ENCODE results near the gene STK4.
"Not testable (repeated sequence)": the region's sequence is repeated elsewhere in the genome, so short reads cannot be mapped to it uniquely, and the experiment has no call there.

The STK4 gene

GRCh38 chr20:44983093-44983674 is 16.9 kb downstream of the STK4 start:
- no peak for DNase-seq (ENCODE audit: low spot score)

- DNase-seq (ENCODE audit: low spot score) = no peak
These were observed 22.4 kb downstream of the STK4 start for GRCh38 chr20:44988631-44989171.

GRCh38 chr20:44990425-44990824 is 24.1 kb downstream of the STK4 start:
- DNase-seq (ENCODE audit: low spot score) = peak; percentile 29

- DNase-seq (ENCODE audit: low spot score) = peak; percentile 21
These were observed 24.6 kb downstream of the STK4 start for GRCh38 chr20:44990957-44991356.

GRCh38 chr20:44993343-44993742 is 27.0 kb downstream of the STK4 start:
- no peak for DNase-seq (ENCODE audit: low spot score)

- no peak for DNase-seq (ENCODE audit: low spot score)
These were observed 30.9 kb downstream of the STK4 start for GRCh38 chr20:44997171-44997570.

GRCh38 chr20:44997668-44998067 is 31.4 kb downstream of the STK4 start:
- no peak for DNase-seq (ENCODE audit: low spot score)

GRCh38 chr20:45008521-45009049 is 42.3 kb downstream of the STK4 start:
- no peak for DNase-seq (ENCODE audit: low spot score)

GRCh38 chr20:45010399-45010828 is 44.1 kb downstream of the STK4 start:
- no peak for DNase-seq (ENCODE audit: low spot score)

- DNase-seq (ENCODE audit: low spot score) = peak; percentile 59
These were observed 44.8 kb downstream of the STK4 start for GRCh38 chr20:45011108-45011526.

- DNase-seq (ENCODE audit: low spot score) = peak; percentile 38
These were observed 46.5 kb downstream of the STK4 start for GRCh38 chr20:45012682-45013302.

GRCh38 chr20:45014131-45014530 is 47.8 kb downstream of the STK4 start:
- not testable (repeated sequence) for DNase-seq (ENCODE audit: low spot score)

- DNase-seq (ENCODE audit: low spot score) = peak; percentile 49
These were observed 48.5 kb downstream of the STK4 start for GRCh38 chr20:45014671-45015415.

GRCh38 chr20:45016089-45016671 is 49.9 kb downstream of the STK4 start:
- no peak for DNase-seq (ENCODE audit: low spot score)

- DNase-seq (ENCODE audit: low spot score) = no peak
These were observed 51.0 kb downstream of the STK4 start for GRCh38 chr20:45017281-45017680.

GRCh38 chr20:45017857-45018256 is 51.5 kb downstream of the STK4 start:
- DNase-seq (ENCODE audit: low spot score) = peak; percentile 11

GRCh38 chr20:45019027-45019761 is 52.9 kb downstream of the STK4 start:
- DNase-seq (ENCODE audit: low spot score) = no peak

GRCh38 chr20:45019762-45020123 is 53.4 kb downstream of the STK4 start:
- DNase-seq (ENCODE audit: low spot score) = no peak

GRCh38 chr20:45020236-45020886 is 54.0 kb downstream of the STK4 start:
- no peak for DNase-seq (ENCODE audit: low spot score)

GRCh38 chr20:45021631-45022030 is 55.3 kb downstream of the STK4 start:
- no peak for DNase-seq (ENCODE audit: low spot score)

GRCh38 chr20:45023140-45023539 is 56.8 kb downstream of the STK4 start:
- not testable (repeated sequence) for DNase-seq (ENCODE audit: low spot score)

All from AG08395 (cell line).